ENCODE measurements around the gene NOTCH1. TPM values are rescaled to one million over a fixed set of nuclear protein-coding genes. Genes with fewer than 3 reads are reported as not detected.

The NOTCH1 gene
- total RNA-seq, 1 donor from 2014 or later: 134 TPM

GRCh38 chr9:136485049-136486045 is 60.5 kb downstream of the NOTCH1 start:
- peak; percentile 89 for DNase-seq (ENCODE audit: low spot score)

DNA sequence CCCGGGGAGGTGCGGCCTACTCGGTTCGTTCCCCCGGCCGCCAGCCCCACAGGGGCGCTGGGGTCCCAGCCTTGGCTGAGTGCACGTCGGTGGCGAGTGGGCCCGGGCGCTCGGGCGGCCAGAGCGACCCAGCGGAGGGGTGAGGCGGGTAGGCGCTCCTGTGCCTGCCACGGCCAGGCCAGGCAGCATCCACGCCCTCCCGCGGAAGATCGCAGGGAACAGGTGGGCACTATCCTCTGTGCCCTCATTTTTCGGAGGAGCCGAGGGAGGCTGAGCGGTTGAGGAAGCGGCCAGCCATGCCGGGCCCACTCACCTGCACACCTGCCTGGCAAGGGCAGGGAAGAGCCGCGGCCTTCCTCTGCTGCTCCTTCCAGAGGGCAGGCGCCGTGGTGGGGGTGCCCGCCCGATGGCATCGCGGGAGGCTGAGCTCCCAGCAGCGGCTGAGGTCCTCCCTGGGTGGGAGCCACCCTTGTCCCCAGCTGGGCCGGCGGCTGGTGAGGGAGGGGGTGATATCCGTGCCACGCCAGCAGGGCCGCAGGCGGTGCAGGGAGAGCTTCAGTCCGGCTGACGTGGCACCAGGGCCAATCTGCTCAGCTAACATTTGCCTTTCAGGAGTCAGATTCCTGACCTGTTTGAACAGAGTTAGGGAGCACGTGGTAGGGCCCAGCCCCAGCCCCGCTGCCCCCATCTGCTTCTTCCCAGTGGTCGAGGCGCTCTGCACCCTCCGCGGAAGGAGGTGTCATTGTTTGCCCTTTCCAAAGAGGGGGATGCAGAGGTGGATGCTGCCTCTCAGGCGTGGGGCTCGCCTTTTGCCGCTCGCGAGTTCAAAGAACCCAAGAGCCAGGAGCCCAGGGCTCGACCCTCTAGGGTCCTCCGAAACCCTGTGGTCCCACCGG is 61.4 kb downstream of the NOTCH1 start:
- peak; percentile 62 for DNase-seq (ENCODE audit: low spot score)

DNA sequence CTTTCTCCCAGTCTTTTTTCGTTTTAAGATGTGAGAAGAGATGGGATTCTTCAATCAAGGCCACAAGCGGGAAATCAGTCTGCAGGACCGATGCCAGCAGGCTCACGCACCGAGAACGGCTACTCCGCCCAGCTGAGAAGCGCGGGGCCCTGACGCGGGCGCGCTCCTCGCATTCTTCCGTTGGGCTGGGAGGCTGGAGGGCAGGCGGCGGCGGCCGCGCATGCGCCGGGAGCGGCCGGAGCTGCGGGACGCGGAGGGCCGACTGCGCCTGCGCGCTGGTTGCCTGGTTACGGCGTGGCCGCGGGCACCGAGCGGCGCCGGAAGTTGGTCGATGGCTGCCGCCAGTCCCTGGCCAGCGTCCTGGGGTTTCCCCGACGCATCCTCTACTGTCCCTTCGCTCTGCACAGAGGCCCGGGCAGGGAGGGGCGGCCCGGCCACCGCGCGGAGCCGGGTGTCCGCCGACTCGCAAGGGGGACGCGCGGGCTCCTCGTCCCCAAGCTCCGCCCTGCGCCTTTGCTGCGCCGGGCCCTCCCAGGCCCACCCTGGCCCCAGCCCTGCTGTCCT is 62.2 kb downstream of the NOTCH1 start:
- peak; percentile 93 for DNase-seq (ENCODE audit: low spot score)

- DNase-seq (ENCODE audit: low spot score): peak; percentile 100
Measured at GRCh38 chr9:136482793-136483588, 62.9 kb downstream of the NOTCH1 start, which contains the start of gene SEC16A. TSS of gene SEC16A (minus strand) at chr9:136483040. CDS start at chr9:136477615, 5,425 bp downstream.

DNA sequence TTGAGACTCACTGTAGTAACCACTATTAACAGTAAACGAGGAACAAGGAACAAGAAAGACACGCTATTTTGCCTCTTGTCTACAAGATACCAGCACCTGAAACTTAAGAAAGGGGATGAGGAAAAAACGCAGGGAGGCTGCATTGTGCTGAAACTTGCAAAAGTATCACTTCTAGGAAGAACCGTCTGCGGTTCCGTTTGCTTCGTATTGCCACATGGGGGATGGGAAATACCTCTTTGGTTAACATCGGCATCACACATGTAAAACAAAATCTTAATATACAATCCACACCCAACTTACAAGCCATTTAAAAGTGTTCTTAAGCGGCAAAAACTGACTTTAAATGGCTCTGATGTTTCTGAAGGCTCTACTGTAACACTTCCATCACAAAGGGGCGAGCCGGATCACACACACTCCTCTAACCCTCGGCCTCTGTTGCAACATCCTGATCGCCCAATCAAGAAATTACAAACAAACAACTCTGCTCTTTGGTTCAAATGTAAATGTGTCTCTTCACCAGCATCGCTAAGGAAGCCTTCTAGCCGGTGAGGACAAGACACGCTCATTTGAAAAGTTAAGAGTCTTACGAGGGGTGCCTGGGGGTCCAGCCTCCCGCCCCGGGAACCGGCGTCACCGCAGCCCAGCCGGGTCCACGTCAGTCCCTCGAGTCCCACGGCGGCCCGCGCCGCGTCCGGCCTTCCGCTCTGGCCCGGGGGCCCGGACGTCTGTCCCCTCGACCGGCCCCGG is 63.6 kb downstream of the NOTCH1 start:
- DNase-seq (ENCODE audit: low spot score): no peak

DNA sequence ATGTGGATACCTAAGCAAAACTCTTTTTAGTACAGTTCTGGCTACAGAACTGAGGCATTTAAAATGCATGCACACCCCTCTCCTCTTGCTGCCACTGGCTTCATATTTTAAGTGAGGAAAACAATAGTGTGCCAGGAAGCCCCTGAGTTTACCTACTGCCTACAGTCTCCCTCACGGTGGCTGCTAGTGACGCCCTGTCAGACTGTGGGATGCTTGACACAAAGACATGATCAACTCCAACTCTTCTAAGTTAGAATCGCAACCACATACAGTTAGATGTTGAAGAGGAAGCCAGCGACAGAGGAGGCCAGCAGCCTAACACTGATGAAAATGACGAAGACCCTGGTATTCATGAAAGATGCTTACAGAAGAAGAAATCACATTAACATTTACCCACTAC is 64.3 kb downstream of the NOTCH1 start:
- DNase-seq (ENCODE audit: low spot score): no peak

DNA sequence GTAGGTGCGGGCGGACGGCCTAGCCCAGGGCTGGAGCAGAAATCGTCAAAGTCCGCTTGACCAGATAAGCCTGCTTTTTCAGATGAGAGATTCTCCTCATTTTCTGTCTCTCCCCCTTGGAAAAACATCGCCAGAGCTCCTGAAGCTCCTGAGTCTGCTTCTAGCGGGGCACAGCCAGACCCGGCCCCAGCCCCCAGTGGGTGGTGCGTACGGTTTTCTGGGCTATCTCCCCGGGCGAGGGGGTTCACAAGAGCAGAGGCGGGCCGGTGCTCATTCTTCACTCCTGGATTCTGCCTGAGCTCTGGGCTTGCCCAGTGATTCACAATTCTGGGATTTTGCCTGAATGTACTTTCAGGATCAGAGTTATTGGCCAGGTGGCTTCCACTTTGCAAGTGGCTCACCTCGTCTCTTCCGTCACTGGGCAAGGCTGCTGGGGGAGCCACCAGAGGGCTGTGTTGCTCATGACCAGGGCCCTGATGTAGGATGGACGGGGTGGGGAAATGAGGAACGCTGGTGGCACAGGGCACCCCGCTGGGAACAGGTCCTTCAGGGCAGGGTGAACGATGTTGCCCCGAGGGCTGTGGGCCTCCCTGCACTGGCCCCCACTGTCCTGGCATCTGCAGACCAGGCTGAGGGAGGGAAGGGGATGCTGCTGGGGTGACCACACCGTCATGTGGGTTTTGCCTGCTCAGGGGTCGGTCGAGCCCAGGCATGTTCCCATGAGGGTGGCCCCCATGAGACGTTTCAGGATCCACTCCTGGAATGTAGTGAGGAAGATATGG is 69.3 kb downstream of the NOTCH1 start:
- no peak for DNase-seq (ENCODE audit: low spot score)

DNA sequence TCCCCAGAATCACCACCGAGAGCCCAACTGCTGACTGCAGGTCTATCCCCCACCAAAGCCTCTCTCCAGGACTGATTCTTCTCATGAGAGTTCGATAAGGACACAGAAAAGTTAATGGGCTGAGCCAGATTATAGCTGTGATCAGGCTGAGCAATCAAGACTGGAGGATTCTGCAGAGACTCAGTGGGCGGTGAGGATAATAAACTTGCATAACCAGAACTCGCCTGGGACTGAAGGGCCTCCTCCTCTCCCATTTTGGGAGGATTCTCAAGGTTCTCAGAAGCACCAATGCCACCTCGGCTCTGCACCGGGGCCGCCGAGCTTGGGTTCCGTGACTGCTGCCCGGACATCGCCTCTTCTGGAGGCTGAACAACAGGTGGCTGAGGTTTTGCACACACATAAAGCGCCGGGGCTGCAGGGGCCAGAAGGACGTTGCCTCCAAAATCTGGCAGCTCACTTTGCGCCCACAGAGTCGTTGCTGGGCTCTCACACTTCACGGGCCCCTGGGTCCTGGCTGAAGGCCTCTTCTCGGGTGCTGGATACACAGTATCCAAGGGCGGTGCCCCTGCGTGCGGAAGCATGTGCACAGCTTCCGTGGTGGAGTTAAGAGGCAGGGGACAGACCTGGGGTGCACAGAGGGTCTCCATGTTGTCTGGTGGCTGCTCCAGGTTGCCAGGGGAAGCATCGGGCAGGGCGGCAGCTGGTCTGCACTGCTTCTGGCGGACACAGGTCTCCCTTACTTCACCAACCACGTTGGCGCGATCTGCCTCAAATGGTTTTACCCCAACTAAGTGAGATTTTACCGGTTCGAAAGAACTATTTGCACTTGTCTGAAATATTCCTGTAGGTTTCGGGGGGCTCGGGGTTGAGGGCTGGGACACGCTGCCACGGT is 70.6 kb downstream of the NOTCH1 start:
- no peak for DNase-seq (ENCODE audit: low spot score)

DNA sequence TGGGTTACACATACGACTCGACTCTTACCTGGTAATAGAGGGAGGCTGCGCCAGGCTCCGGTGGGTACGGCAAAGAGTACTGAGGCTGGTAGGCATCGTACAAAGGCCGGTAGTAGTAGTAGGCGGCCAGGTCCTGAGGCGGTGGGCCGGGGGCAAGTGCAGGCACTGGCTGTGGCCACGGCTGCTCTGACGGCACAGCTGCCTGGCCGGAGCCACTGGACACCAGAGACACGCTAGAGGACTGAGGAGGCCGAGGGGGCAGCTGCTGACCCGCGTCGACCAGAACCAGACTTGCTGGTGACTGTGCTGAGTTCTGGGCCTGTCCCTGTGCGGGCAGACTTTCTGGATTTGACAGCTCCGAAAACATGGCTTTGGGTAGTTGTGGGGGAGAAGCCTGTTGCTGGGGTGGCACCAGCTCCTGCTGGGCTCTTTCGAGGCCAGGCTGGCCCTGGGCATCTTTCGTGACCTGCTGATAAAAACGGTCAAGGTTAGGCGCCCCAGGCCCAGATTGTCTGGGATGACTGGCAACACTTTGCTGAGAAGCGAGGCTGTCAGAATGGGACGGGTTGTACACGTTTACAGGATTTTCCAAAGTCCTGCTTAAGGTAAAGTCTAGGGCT is 71.7 kb downstream of the NOTCH1 start:
- DNase-seq (ENCODE audit: low spot score): no peak

GRCh38 chr9:136473354-136473721 is 72.5 kb downstream of the NOTCH1 start:
- no peak for DNase-seq (ENCODE audit: low spot score)

DNA sequence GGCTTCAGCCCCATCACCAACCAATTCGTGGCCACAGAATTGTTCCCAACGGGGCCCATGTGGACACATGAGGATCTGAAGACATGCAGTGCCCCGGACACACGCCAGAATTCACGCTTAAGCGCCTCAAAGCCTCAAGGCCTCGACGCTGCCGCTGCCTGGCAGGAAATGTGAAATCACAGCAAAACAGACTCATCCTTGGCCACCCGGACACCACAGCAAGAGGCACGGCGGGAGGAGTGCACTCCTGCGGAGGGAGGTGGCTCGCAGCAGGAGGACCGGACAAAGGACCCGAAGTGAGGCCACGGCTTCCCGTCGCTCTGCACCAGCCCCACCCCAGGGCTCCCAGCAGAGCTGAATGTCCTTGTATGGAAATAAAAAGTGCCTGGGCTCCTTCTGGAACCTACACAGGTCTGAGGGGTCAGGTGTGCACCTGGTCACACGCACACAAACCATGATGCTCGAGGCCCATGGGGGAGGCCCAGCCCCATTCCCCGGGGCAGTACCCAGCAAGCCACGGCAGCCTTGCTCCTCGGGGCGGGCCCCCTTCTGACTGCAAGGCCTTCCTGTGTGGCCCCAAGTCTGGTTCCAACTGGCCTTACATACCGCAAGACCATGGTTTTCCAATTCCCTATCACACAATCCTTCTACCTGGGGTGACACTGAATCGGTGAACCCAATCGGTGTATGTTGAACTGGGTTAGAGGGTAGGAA is 73.1 kb downstream of the NOTCH1 start:
- DNase-seq (ENCODE audit: low spot score): peak; percentile 62

- no peak for DNase-seq (ENCODE audit: low spot score)
Measured at GRCh38 chr9:136471802-136472487, 73.9 kb downstream of the NOTCH1 start.

DNA sequence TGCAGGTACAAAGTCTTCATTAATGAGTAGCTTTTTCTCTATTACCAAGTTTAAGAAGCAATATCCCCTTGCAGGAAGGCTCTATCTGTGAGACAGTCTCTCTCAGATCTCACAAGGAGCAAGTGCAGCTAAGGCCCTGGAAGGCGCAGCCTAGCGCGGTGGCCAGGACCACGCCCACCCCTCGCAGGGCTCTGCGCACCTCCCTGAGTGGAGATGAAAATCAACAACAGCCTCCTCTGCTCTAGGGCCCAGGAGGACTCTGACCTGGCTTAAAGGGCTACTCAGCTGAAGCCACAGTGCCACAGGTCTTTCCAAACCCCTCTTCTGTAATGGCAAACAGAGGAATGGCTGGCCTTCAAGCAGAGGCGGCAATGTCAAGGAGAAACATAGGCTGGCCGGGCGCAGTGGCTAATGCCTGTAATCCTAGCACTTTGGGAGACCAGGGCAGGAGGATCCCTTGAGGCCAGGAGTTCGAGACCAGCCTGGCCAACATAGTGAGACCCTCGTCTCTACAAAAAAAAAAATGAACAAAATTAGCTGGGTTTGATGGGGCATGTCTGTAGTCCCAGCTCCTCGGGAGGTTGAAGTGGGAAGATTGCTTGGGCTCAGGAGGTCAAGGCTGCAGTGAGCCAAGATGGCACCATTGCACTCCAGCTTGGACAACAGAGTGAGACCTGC is 74.9 kb downstream of the NOTCH1 start:
- no peak for DNase-seq (ENCODE audit: low spot score)

- no peak for DNase-seq (ENCODE audit: low spot score)
Measured at GRCh38 chr9:136470356-136470755, 75.5 kb downstream of the NOTCH1 start.

- DNase-seq (ENCODE audit: low spot score): no peak
Measured at GRCh38 chr9:136467766-136468165, 78.1 kb downstream of the NOTCH1 start.

DNA sequence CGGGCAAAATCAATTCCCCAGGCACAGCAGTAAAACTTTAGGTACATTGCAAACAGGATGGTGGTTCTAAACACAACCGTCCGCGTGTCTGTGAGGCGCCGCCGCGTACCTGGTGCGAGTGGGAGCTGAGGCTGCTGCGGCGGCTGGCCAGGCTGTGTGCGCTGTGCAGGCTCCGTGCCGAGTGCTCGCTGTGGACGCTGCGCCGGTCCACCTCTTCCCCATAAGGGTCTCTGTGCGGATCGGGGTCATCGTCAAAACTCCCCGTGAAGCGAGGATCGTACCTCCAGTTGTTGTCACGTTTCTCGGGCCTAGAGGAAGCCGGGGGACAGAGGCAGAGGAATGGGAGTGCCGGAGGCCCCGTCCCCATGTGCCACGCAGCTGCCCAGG is 79.7 kb downstream of the NOTCH1 start:
- DNase-seq (ENCODE audit: low spot score): no peak
